ENCODE data around the gene ABCD1.

DNA sequence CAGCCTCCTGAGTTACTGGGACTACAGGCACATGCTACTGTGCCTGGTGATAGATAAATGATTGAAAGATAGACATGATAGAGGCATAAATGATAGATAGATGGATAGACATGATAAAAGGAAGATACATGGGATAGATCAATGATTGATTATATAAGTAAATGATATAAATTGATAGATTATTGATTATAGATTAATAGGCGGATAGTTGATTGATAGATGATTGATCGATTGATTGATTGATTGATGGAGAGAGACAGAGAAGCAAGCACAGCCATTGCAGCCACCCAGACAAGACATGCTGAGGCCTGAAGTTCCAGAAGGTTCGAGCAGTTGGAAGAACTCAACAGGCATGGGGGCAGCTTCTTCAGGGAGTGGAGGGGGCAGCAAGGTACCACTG, 21.7 kb downstream of the ABCD1 start:
- TF ChIP-seq, protein P1, sequence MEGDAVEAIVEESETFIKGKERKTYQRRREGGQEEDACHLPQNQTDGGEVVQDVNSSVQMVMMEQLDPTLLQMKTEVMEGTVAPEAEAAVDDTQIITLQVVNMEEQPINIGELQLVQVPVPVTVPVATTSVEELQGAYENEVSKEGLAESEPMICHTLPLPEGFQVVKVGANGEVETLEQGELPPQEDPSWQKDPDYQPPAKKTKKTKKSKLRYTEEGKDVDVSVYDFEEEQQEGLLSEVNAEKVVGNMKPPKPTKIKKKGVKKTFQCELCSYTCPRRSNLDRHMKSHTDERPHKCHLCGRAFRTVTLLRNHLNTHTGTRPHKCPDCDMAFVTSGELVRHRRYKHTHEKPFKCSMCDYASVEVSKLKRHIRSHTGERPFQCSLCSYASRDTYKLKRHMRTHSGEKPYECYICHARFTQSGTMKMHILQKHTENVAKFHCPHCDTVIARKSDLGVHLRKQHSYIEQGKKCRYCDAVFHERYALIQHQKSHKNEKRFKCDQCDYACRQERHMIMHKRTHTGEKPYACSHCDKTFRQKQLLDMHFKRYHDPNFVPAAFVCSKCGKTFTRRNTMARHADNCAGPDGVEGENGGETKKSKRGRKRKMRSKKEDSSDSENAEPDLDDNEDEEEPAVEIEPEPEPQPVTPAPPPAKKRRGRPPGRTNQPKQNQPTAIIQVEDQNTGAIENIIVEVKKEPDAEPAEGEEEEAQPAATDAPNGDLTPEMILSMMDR (IDR thresholded peaks at IDR 0.05) = no peak
- 0 out of 2 replicates have a peak, but pooled peaks have one; percentile 10 for TF ChIP-seq POLR2AphosphoS5 (IDR thresholded peaks at IDR 0.05; ENCODE audit: low read depth, low read length)
- TF ChIP-seq, protein P2, sequence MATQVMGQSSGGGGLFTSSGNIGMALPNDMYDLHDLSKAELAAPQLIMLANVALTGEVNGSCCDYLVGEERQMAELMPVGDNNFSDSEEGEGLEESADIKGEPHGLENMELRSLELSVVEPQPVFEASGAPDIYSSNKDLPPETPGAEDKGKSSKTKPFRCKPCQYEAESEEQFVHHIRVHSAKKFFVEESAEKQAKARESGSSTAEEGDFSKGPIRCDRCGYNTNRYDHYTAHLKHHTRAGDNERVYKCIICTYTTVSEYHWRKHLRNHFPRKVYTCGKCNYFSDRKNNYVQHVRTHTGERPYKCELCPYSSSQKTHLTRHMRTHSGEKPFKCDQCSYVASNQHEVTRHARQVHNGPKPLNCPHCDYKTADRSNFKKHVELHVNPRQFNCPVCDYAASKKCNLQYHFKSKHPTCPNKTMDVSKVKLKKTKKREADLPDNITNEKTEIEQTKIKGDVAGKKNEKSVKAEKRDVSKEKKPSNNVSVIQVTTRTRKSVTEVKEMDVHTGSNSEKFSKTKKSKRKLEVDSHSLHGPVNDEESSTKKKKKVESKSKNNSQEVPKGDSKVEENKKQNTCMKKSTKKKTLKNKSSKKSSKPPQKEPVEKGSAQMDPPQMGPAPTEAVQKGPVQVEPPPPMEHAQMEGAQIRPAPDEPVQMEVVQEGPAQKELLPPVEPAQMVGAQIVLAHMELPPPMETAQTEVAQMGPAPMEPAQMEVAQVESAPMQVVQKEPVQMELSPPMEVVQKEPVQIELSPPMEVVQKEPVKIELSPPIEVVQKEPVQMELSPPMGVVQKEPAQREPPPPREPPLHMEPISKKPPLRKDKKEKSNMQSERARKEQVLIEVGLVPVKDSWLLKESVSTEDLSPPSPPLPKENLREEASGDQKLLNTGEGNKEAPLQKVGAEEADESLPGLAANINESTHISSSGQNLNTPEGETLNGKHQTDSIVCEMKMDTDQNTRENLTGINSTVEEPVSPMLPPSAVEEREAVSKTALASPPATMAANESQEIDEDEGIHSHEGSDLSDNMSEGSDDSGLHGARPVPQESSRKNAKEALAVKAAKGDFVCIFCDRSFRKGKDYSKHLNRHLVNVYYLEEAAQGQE (IDR thresholded peaks at IDR 0.05; ENCODE audit: insufficient read depth in 1 of 2, low read depth in 2 of 2, low read length in 1 of 2) = no peak

Measured in Panc1 (cell line).